GM10248 (cell line): ENCODE measurements around the gene C3orf22.

ENCODE experiments used
- CTCF ChIA-PET: fragments of 300-600 bp; sonication (Branson Sonifier 250); formaldehyde crosslinking; extraction: SDS; loops from one replicate; lab custom pipeline; 2021; ENCODE audit warnings: antibody characterized with exemption; lab: Yijun Ruan, JAX
- POLR2A ChIA-PET: fragments of 350-650 bp; sonication (Branson Sonifier 250); formaldehyde crosslinking; extraction: SDS; loops from one replicate; lab custom pipeline; 2020; ENCODE audit warnings: antibody characterized with exemption; lab: Yijun Ruan, JAX
- DNase-seq: peaks from one replicate; pipeline ENCODE4 v3.0.0; 2012; ENCODE audit errors: extremely low spot score
- TF ChIP-seq, protein P1 (sequence below): IDR thresholded peaks from 2 replicates; pipeline ENCODE4 v1.5.1; 2012; ENCODE audit warnings: mild to moderate bottlenecking, low read depth; ENCODE audit errors: extremely low read depth, missing control alignments, control extremely low read depth

C3orf22 gene

DNA sequence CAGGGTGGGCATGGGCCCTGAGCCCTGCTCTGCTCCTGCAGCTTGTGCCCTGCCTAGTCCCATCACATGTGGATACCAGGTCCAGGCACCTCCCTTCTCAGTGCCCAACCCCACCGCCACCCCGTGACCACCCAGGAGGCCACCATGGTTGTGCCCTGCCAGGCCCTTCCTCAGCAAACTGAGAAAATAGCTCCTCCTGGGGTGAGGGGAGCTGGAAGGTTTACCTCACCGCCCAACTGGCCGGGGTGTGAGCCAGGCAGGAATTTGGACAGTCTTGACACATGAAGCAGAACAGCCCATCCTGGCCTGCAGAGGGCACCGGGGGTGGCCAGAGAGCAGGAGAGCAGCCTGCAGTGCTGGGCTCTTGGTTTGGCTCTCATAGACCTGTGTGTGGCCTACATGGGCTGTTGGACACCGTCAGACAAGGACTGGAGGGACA lies 11.4 kb upstream of the C3orf22 start:
- POLR2A ChIA-PET, result no interaction called here
- TF ChIP-seq, protein P1, sequence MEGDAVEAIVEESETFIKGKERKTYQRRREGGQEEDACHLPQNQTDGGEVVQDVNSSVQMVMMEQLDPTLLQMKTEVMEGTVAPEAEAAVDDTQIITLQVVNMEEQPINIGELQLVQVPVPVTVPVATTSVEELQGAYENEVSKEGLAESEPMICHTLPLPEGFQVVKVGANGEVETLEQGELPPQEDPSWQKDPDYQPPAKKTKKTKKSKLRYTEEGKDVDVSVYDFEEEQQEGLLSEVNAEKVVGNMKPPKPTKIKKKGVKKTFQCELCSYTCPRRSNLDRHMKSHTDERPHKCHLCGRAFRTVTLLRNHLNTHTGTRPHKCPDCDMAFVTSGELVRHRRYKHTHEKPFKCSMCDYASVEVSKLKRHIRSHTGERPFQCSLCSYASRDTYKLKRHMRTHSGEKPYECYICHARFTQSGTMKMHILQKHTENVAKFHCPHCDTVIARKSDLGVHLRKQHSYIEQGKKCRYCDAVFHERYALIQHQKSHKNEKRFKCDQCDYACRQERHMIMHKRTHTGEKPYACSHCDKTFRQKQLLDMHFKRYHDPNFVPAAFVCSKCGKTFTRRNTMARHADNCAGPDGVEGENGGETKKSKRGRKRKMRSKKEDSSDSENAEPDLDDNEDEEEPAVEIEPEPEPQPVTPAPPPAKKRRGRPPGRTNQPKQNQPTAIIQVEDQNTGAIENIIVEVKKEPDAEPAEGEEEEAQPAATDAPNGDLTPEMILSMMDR, result no peak
- CTCF ChIA-PET, result interaction anchor here (1.2 kb wide), 1 partner anchor 39 kb away, joined by 3 read pairs; no protein-coding TSS in a partner anchor
- peak; percentile 8 for DNase-seq

DNA sequence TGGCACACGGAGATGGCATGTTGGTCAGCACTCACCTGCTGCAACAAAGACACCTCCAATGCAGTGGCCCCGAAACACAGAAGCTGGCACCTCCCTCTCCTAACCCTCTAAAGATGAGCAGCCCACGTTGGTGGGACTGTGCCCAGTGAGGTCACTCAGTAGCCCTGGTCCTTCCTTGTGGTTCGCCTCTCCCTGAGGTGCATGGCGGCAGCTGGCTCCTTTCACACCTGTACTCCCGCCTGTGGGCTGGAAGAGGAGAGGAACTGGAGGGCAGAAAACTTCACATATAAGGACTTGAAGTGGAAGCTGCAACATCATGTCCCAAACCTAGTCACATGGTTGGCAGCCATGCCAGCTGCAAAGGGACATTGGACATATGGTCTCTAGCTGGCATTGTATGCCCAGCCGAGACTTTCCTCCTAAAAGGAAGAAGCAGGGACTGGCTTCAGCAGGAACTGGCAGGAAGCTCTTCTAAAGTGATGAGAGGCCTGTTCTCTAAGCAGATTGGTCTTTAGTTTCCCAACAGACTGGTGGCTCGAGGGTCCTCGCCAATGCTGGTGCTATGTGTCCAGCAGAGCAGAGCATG lies 10.8 kb upstream of the C3orf22 start:
- TF ChIP-seq, protein P1, result no peak
- CTCF ChIA-PET, result no interaction called here
- POLR2A ChIA-PET, result no interaction called here
- no peak for DNase-seq

DNA sequence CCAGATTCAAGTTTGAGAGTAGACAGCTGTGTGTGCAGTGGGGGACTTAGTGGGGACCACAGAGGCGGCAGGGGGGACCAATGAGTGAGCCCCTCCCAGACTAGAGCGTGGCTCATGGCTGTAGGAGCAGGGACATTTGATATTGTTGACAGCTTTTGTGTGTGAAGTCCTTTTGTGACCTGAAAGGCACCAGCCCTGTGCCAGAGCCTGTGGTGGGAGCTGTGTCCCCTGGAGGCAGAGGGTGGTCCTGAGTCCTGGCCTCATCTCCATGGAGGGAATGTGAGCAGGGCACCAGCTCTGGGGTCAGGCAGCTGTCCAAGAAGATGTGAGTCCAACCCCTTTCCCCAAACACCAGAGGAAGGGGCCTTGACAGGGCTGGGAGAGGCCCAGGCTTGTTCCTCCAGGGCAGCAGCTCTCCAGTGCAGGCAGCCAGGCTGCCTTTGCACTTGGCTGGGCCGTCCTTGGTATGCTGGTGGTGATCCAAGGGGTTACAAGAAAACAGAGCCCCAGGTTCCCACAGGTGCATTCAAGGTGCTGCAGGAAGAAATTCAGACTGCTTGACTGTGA lies 10.1 kb upstream of the C3orf22 start:
- TF ChIP-seq, protein P1, result no peak
- ChIA-PET POLR2A (no interaction called here), CTCF (no interaction called here)
- DNase-seq, result peak; percentile 9

DNA sequence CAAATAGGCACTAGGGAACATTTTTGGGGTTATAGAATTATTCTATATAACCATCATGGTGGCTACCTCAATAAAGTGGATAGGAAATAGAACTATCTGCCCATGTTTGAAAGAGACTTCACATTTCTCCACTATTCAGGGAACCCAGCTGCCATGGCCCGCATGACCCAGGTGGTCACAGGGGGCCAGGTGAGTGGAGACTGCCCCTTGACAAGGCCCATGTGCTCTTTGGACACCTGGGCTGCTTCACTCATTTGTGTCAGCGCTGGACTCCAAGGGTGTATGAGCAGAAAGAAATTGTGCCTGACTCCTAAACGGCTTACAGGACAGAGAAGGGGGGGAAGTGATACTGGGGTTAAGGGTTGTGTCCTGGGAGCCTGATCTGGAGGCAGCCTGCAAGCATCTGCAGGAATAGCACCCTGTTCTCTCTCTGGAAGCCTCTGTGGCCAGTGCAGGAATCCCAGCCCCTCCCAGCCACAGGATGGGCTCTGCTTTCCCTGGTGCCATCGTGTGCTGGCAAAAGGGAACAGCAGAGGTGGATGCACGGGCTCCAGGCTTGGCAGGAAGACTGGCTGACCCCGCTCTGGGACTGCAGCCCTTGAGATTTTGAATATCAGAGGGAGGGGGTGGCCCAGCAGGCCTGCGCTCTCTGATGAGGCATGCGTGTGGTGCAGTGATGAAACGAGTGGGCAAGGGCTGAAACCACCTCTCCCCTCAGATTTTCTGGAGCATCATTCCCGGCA lies 9.1 kb upstream of the C3orf22 start:
- TF ChIP-seq, protein P1, result no peak
- ChIA-PET POLR2A (no interaction called here), CTCF (no interaction called here)
- DNase-seq, result peak; percentile 8

DNA sequence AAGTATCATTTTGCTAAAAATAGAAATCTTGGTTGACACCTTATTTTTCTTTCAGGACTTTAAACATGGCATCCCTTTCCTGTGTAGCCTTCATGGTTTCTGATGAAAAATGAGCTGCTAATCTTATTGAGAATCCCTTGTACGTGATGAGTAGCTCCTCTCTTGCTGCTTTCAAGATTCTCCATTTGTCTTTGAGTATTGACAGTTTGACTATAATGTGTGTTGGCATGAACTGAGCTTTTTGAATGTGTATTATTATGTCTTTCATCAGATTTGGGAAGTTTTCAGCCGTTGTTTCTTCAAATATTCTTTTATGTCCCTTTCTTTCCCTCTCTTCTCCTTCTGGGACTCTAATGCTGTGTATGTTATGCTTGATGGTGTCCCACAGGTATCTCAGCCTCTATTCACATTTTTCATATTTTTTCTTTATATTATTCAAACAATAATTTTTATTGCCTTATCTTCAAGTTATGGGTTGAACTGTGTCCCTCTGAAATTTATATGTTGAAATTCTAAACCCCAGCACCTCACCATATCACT lies 4.1 kb upstream of the C3orf22 start:
- ChIA-PET CTCF (no interaction called here), POLR2A (no interaction called here)
- DNase-seq, result no peak

DNA sequence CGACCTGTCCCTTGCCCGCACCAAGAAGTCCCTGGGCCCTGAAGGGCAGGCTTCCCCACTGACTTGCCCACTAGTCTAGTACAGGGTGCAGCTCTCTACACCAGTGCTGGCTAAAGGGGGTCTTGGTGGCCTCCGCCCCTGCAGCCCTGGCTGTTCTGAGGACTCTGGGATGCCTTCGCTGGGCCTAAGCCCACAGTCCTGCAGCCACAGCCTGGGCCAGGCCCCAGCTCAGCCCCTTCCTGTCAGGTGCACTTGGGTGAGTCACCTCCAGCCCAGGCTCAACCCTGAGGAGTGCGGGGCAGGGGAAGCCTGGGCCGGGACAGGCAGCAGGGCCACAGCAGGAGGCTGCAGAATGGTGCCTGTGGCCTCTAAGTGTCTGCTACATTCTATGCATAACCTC lies 971 bp downstream of the C3orf22 start:
- POLR2A ChIA-PET, result no interaction called here
- DNase-seq, result no peak
- TF ChIP-seq, protein P1, result no peak

More for the DNA sequence above, 4.1 kb upstream of the C3orf22 start:
- TF ChIP-seq, protein P1, result no peak

More for the DNA sequence above, 971 bp downstream of the C3orf22 start:
- CTCF ChIA-PET, result interaction anchor here (1.6 kb wide), 1 partner anchor 35 kb away, joined by 4 read pairs; no protein-coding TSS in a partner anchor
